Amygdala (tissue), 56 donors: ENCODE measurements around the gene APBB1IP.
"Not testable (repeated sequence)": the region's sequence is repeated elsewhere in the genome, so short reads cannot be mapped to it uniquely, and the experiment has no call there.

Experiments used
- DNase-seq, 56 donors: peaks; one replicate each; lab custom pipeline; 2025; lab: John Stamatoyannopoulos, UW

Gene APBB1IP, protein sequence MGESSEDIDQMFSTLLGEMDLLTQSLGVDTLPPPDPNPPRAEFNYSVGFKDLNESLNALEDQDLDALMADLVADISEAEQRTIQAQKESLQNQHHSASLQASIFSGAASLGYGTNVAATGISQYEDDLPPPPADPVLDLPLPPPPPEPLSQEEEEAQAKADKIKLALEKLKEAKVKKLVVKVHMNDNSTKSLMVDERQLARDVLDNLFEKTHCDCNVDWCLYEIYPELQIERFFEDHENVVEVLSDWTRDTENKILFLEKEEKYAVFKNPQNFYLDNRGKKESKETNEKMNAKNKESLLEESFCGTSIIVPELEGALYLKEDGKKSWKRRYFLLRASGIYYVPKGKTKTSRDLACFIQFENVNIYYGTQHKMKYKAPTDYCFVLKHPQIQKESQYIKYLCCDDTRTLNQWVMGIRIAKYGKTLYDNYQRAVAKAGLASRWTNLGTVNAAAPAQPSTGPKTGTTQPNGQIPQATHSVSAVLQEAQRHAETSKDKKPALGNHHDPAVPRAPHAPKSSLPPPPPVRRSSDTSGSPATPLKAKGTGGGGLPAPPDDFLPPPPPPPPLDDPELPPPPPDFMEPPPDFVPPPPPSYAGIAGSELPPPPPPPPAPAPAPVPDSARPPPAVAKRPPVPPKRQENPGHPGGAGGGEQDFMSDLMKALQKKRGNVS

DNA sequence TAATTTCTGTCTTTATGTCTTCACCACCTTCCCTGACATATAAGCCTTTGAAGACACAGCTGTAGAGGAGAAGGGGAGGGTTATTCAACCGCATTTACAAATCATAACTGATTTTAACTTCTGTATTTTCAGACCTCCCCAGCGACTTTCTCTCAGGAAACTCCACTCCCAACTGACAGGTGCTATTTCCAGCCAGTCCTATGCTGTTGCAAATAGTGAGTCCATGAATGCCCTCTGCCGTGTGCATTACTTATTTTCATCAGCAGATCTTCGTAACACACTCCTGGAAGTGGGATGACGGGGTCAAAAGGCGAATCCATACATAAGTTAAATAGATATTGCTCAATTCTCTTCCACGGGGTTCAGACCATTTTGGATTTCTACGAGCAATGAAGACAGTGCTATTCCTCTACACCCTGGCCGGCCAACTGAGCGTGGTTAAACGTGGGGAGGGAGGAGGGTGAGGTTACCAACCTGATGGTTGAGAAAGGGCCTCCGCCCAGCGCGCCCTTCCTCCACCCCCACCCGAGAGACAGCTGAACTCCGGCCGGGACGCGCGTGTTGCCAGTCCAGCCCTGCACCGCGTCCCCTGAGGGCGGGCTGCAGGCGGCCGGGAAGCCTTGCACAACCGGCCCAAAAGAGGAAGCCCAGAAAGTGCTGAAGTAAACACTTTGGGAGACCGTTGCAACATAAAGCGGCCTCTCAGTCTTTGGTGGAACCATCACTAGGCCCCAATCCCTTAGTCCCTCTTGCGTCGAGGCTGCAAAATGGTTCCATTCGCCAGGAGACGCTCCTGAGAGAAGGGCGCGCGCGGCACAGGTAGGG lies at the start of gene APBB1IP:
APBB1IP (plus strand) TSS at position 705 of the 825 bp plus-strand sequence. CDS start 53,986 bp downstream, outside the sequence.
- DNase-seq, result peak in 35 of 56 donors; percentile 2 to 56 (median 21)

DNA sequence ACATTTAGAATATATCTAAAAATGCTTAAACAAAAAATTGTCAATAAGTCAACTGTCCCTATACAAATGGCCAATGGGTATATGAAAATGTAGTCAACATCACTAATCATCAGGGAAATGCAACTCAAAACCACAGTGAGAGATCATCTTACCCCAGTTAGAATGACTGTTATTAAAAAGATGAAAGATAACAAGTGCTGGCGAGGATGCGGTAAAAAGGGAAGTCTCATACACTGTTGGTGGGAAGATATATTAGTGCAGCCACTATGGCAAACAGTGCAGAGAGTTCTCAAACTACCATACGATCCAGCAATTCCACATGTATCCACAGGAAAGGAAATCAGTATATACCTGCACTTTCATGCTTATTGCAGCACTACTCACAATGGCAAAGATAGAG lies 48.6 kb upstream of the APBB1IP start:
- no peak for DNase-seq

DNA sequence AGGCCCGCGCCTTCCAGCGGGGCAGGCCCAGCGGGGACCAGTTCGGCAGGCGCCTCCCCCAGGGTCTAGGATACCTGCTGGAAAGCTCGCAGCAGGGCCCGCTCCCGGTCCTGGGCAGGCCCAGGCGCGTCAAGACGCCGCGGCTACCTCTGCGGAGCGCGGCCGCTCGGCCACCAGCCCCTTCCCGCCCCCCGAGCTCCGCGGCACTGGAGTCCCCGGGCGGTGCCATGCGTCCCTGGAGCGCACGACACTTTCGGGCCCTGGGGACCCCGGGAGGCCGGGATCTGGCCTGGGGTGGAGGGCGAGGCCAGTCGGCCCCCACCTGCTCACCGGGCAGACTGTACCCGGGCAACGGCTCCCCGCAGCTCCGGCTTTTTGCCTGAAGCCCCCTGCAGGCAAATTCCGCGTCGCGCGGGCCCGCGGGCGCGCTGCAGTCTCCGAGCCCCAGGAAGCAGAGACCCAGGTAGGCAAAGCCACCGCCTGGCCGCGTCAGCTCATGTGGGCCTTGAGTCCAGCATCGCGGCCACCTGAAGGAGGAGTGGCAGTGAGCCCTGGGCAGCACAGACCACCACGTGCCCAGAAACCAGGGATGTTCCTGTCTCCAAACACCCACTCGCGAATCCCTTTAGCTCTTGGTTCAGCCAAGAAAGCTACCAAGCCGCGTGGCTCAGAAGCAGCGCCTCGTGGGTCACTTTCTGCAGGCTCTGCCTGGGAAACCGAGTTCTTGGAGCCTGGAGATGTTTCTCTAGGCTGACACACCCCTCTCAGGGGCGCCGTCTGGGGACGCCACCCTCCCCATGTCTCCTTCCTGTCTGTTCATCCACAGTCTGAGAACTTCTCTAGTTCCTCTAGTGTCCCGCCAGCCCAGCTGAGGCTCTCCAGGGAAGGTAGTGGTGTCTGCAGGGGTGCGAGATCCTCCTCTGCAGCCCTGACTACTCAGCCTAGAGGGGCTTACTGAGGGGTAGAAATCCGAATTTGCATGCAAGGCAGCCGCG lies 46.1 kb upstream of the APBB1IP start:
- peak in 15 of 56 donors; percentile 1 to 41 (median 9) for DNase-seq

DNA sequence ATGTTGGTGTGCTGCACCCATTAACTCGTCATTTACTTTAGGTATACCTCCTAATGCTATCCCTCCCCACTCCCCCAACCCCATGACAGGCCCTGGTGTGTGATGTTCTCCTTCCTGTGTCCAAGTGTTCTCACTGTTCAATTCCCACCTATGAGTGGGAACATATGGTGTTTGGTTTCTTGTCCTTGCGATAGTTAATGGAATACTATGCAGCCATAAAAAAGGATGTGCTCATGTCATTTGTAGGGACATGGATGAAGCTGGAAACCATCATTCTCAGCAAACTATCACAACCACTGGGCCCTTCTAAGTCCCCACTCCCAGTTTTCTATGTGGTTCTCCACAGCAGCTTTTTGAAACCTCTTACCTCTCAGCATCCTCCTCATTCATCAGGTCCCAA lies 39.8 kb upstream of the APBB1IP start:
- DNase-seq, result not testable (repeated sequence)

DNA sequence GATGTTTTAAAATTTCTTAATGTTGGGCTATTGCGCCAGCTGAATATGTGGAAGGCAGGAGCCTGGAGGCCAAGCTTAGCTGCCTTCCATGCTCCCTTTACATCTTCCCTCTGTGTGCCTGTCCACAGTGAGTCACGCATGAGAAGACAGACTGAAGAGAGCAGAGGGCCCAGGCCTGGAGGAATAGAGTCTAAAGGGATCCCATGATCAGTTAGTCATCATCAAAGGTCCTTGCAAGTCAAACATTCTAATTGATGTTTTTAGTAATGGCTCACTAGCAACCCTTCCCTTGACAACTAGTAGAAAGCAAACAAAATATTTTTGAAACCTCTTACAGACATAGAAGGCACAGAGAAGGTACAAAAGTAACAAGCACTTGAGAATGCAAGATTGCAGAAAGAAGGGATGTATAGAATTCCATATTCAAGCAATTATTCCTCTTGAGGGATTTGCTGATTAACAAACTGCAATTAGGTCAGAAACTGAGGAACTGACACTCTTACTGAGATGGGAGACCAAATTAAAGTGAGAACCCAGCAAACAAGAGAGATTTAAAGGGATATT lies 30.7 kb upstream of the APBB1IP start:
- DNase-seq, result no peak

DNA sequence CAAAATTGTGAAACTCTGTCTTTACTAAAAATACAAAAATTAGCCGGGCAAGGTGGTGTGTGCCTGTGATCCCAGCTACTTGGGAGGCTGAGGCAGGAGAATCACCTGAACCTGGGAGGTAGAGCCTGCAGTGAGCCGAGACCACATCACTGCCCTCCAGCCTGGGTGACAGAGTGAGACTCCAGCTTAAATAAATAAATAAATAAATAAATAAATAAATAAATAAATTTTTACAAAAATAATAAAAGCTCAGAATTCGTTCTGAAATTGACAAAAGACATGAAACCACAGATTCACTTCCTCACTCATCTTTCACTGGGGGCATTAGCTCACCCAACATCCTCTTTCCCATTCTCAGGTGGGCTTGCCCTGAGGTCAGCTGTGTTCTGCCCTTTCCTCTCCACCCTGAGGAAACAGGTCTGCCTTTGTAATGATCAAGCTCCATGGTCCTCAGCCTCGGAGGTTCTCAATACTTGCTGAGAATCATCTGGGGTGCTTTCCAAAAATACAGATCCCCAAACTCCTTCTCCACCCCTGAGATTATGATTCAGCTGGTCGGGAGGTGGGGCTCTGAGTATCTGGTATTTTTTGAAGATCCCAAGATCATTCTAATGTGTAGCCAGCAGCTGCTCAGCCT lies 29.2 kb upstream of the APBB1IP start:
- no peak for DNase-seq

DNA sequence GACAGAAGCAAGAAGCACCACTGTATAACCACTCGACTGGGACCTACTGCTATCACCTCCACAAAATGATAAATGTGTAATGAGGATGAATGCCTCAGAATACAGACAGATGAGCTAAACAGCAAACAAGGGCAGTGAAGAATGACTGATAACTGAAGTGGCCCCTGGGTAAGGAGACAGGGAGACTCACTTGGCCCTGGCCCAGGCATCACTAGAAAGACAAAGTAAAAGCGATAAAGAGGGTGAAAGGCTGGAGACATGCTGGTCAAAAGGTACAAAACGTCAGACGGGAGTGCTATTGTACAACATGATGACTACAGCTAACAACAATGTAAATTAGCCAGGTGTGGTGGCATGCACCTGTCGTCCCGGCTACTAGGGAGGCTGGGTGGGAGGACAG lies 27.8 kb upstream of the APBB1IP start:
- no peak for DNase-seq

DNA sequence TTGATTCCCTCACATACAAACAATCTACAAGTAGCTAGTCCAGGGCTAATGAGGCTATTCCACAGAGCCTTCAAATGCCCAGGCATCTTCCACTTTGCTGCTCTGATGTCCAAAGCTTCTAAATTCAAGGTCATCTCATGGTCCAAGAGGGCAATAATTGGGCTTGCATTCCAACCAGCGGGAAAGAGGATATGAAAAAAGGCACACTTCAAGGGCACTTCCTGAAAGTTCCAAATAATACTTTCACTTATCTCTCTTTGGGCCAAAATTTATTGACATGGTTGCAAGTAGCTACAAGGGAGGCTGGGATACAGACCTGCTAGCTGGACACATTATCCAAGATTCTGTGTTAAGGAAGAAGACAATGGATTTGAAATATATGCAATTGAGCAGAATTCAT lies 25.2 kb upstream of the APBB1IP start:
- no peak for DNase-seq

DNA sequence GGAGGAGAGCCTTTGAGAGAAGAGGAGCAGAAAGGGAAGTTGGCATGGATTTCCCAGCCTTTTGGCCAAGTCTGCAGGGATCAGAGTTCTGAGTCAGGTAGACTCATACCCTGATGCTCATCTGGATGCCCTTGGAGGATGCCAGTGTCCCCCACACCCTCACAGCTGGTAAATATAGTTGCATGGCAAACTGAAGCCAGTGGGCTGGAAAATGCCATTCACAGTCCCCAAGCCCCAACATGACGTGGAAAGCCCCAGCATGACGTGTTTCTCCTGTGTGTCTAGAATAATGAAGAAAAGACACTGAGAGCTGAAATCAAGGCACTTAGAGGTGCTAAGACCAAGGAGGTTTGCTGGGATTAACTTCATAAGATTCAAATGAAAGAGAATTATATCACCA lies 24.8 kb upstream of the APBB1IP start:
- no peak for DNase-seq

DNA sequence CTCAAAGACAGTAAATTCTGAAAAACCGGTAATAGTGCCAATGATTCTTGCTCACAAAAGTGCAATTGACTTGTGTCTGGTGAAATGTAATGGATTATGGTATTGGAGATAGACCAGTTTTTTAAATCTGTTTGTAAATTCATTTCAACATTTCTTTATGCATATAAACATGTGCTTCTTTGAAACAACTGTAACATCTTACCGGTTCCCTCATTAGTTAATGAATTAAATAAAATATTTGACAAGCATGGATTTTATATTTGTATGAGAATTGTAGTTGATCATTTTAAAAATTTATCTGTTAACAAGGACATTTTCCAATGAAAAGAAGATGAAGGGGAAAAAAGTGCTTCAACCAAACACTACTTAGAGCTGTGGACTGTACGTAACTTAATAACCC lies 21.0 kb upstream of the APBB1IP start:
- no peak for DNase-seq

DNA sequence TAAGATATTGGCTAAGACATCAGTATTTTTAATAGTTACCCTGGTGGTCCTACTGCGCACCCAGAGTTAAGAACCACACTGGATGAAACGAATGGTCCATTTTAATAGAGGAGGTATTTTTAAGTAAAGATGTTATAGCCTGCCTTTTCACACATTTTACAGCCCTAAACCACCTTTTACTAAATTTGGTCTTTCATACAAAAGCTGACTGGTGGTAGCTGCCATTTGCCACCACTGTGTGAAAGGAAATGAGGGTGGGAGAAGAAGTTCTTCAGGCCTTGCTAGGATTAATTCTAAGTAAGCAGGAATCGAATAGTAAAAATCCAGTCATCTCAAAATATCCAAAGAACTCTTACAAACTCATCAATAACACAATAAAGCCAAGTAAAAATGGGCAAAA lies 15.2 kb upstream of the APBB1IP start:
- DNase-seq, result no peak

DNA sequence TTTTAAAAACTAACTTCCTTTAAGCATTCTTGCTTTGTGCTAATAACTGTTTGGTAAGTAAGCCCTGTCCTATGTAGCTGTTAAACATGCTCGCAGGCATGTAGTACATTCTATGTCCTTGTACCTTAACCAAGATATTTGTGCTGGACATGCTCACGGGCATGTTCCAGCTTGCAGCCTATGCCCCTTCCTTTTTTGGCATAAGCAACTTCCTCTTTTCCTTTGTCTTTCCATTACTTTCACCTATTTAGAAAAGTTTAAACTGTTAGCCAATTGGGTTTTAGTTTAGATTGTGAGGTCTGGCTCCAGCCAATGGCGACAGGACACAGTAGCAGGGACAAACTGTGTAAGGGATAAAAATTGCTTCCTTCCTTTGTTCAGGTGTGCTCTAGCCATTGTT lies 14.4 kb upstream of the APBB1IP start:
- DNase-seq, result no peak

DNA sequence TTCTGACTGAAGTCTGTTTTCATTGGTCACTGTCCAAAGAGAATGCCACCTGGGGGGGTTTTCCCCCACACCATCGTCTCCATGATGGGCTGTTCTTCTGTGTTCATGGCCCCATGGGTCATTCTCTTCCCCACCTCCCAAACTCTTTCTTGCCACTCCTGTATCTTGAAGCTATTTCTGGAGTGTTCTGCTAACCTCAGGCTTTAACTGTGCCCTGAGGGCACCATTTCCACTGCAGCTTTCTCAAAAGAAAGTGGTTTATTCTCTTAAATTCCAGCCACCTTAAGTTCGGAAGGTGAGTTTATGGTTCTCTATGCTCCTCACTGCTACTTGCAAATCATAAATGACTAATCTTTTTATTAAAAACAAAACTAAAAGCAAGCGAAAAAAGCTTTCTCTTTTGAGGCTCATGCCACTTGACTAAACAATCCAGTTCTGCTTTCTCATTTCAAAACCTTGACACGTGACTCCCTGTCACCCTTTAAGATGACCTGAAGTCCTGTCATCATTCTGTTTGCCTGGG lies 7.4 kb upstream of the APBB1IP start:
- DNase-seq, result no peak

DNA sequence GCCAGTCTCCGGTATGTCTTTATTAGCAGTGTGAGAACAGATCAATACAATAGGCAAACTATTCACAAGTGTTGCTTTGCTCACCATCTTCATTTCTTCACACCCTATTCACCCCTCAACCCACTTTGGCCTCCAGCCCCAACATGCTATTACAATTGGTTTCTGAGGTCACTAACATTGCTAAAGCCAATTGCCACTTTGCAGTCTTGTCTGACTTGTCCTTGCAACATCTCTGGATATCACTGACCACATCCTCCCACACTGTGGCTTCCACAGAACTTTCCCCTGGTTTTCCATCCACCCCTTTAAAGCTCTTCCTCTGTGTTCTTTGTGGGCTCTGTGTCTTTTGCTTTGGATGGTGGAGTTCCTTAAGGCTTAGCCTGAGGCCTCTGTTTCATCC lies 5.2 kb upstream of the APBB1IP start:
- peak in 1 of 56 donors; percentile 3 for DNase-seq

DNA sequence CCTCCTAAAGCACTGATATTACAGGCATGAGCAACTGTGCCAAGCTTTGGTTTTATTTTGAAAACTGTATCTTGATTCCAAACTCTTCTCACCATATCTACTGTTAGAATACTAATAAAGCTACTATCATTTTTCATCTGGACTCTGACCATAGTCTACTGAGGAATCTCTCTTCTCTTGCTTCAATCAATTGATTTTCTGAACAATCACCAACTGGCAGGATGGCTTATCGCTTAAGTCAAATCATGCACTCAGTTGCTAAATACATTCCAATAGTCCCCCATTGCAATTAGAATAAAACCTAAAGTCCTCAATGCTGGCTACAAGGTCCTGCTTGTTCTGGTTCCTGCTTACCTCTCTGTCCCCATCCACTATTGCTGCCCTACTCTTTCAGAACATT lies 2.3 kb upstream of the APBB1IP start:
- no peak for DNase-seq

DNA sequence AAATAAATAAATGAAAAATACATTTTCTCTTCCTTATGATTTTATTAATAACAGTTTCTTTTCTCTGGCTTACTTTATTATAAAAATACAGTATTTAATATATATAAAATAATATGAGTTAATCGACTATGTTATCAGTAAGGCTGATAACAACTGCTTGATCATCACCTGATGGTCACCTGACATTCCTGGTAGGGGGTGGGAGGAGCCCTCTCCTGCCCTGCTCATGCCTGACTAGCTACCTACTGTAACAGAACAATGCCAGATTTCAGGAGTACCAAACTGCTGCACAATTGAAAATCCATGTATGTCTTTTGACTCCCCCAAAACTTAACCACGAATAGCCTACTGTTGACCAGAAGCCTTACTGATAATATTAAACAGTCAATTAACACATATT lies 1.3 kb upstream of the APBB1IP start:
- DNase-seq, result no peak

DNA sequence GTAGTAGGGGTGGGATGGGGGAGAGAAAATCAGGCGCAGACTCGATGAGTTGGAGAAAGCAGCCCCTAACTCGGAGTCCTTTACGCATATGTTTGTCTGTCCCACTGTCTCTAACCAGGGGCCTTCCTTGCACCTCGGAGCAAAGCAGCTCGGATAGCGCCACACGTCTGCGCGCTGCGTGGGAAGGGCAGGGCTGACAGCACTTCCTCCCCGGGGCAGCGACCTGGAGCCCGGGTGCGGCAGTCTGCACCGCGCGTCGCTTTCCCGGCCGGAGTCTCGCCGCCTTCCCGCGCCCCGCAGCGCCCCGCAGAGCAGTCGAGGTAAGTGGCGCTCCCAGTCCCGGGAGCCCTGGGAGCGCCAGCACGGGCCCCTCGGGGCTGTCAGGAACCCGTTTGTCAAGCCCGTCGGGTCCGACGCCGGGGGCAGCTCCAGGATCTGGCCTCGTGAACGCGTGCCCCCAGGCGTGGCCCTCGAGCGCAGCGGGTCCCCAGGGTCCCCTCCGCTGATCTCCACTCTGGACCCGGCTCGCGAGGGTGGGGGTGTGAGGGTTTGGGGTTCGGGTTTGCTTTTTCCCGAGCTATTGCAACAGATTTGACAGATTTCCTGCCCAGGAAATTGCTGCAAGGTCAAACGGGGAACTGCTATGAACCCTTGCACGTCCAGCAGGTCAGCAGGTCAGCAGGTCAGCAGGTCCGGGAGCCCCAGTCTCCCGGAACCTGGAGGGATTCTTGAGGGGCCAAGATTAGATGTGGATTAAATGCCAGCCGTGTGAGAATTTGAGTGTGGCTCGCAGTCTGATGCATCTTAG lies 597 bp downstream of the APBB1IP start:
- peak in 2 of 56 donors; percentile 10 to 12 for DNase-seq
